ENCODE data around the gene PHAF1.

DNA sequence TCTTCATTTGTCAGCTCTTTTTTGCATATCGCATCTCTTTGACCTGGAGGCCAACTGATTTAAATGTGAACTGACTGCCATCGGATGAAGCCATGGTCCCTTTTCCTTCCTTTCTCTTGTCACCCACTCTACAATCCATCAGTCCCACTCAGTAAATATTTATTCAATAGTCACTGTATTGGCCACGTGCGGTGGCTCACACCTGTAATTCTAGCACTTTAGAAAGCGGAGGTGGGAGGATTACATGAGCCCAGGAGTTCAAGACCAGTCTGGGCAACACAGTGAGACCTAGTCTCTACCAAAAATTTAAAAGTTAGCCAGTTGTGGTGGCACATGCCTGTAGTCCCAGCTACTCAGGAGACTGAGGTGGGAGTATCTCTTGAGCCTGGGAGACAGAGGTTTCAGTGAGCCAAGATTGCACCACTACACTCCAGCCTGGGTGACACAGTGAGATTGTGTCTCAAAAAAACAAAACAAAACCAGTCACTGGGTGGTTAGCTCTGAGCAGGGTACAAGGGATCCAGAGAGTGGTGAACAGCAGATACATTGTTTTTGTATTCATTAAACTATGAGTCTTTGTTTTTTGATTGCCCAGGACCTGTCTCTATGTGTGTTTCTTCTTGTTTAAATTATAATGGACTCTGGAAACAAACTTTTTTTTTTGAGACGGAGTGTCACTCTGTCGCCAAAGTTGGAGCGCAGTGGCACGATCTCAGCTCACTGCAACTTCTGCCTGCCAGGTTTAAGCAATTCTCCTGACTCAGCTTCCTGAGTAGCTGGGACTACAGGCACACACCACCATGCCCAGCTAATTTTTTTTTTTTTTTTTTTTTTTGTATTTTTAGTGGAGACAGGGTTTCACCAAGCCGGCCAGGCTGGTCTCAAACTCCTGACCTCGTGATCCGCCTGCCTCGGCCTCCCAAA, 6.9 kb downstream of the PHAF1 start:
- TF ChIP-seq, protein P1, sequence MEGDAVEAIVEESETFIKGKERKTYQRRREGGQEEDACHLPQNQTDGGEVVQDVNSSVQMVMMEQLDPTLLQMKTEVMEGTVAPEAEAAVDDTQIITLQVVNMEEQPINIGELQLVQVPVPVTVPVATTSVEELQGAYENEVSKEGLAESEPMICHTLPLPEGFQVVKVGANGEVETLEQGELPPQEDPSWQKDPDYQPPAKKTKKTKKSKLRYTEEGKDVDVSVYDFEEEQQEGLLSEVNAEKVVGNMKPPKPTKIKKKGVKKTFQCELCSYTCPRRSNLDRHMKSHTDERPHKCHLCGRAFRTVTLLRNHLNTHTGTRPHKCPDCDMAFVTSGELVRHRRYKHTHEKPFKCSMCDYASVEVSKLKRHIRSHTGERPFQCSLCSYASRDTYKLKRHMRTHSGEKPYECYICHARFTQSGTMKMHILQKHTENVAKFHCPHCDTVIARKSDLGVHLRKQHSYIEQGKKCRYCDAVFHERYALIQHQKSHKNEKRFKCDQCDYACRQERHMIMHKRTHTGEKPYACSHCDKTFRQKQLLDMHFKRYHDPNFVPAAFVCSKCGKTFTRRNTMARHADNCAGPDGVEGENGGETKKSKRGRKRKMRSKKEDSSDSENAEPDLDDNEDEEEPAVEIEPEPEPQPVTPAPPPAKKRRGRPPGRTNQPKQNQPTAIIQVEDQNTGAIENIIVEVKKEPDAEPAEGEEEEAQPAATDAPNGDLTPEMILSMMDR (IDR thresholded peaks at IDR 0.05; ENCODE audit: poor library complexity, severe bottlenecking): no peak
- TF ChIP-seq EZH2 (IDR thresholded peaks at IDR 0.05; ENCODE audit: borderline replicate concordance, insufficient read depth, low read length, poor library complexity, severe bottlenecking) (no peak), TAF1 (IDR thresholded peaks at IDR 0.05; ENCODE audit: low read depth) (no peak), REST (IDR thresholded peaks at IDR 0.05; ENCODE audit: borderline replicate concordance) (no peak), EP300 (conservative IDR thresholded peaks at IDR 0.05; ENCODE audit: poor library complexity, severe bottlenecking) (no peak), POLR2AphosphoS5 (IDR thresholded peaks at IDR 0.05) (no peak)

Data from neural cell (in vitro differentiated cells).